Measurements from ENCODE around the gene TBCD. TPM values are rescaled to one million over a fixed set of nuclear protein-coding genes. Genes with fewer than 3 reads are reported as not detected.
A peak's percentile ranks its signal among the peaks of the same experiment; 100 is the strongest.

TBCD gene
- total and polyA plus RNA-seq, 9 of the 15 experiments (the other 6 are each of a cell fraction or from before 2014, with no cell fraction given) = 8.9 to 98.5 (median 28.0) TPM

GRCh38 chr17:82734987-82735866 is 16.6 kb upstream of the TBCD start, which contains the start of gene FN3K (continued):
- TF ChIP-seq FOXP4 (CRISPR knock-in tag; IDR thresholded peaks at IDR 0.05; ENCODE audit: borderline replicate concordance) (no peak), ZFP36 (IDR thresholded peaks at IDR 0.05; ENCODE audit: low read depth, low read length, partially characterized antibody) (no peak), SMARCA4 (IDR thresholded peaks at IDR 0.05) (no peak), MCM3 (IDR thresholded peaks at IDR 0.05) (no peak), JUN (IDR thresholded peaks at IDR 0.05; ENCODE audit: borderline replicate concordance, low read depth, low read length) (no peak), JUN (CRISPR knock-in tag; IDR thresholded peaks at IDR 0.05; ENCODE audit: borderline replicate concordance) (no peak), RBM17 (IDR thresholded peaks at IDR 0.05; ENCODE audit: borderline replicate concordance, low read depth, low read length) (no peak), BRD4 (IDR thresholded peaks at IDR 0.05) (no peak), GABPA (tag; conservative IDR thresholded peaks at IDR 0.05; ENCODE audit: low read depth) (peak; percentile 38; the same call in 1 of the 2 replicates), RNF2 (IDR thresholded peaks at IDR 0.05) (no peak), MED1 (CRISPR knock-in tag; IDR thresholded peaks at IDR 0.05; ENCODE audit: borderline replicate concordance) (no peak), MAZ (CRISPR knock-in tag; conservative IDR thresholded peaks at IDR 0.05 in 1 of 2, IDR thresholded peaks at IDR 0.05 in 1 of 2) (peak; percentile 76 to 85; a peak in 3 of 4 replicates), SRSF3 (IDR thresholded peaks at IDR 0.05; ENCODE audit: insufficient read depth, low read length) (no peak), HMGN3 (IDR thresholded peaks at IDR 0.05; ENCODE audit: borderline replicate concordance, extremely low read depth, insufficient read length, low read depth, low read length) (peak; percentile 79), STAG1 (CRISPR knock-in tag; IDR thresholded peaks at IDR 0.05; ENCODE audit: borderline replicate concordance) (peak; percentile 39; the same call in 1 of the 2 replicates)
- TF ChIP-seq, protein P1, sequence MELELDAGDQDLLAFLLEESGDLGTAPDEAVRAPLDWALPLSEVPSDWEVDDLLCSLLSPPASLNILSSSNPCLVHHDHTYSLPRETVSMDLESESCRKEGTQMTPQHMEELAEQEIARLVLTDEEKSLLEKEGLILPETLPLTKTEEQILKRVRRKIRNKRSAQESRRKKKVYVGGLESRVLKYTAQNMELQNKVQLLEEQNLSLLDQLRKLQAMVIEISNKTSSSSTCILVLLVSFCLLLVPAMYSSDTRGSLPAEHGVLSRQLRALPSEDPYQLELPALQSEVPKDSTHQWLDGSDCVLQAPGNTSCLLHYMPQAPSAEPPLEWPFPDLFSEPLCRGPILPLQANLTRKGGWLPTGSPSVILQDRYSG (tag; conservative IDR thresholded peaks at IDR 0.05; ENCODE audit: low read depth) = no peak
- TF ChIP-seq, protein P2, sequence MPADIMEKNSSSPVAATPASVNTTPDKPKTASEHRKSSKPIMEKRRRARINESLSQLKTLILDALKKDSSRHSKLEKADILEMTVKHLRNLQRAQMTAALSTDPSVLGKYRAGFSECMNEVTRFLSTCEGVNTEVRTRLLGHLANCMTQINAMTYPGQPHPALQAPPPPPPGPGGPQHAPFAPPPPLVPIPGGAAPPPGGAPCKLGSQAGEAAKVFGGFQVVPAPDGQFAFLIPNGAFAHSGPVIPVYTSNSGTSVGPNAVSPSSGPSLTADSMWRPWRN (IDR thresholded peaks at IDR 0.05; ENCODE audit: low read depth) = no peak
- TF ChIP-seq, protein P3, sequence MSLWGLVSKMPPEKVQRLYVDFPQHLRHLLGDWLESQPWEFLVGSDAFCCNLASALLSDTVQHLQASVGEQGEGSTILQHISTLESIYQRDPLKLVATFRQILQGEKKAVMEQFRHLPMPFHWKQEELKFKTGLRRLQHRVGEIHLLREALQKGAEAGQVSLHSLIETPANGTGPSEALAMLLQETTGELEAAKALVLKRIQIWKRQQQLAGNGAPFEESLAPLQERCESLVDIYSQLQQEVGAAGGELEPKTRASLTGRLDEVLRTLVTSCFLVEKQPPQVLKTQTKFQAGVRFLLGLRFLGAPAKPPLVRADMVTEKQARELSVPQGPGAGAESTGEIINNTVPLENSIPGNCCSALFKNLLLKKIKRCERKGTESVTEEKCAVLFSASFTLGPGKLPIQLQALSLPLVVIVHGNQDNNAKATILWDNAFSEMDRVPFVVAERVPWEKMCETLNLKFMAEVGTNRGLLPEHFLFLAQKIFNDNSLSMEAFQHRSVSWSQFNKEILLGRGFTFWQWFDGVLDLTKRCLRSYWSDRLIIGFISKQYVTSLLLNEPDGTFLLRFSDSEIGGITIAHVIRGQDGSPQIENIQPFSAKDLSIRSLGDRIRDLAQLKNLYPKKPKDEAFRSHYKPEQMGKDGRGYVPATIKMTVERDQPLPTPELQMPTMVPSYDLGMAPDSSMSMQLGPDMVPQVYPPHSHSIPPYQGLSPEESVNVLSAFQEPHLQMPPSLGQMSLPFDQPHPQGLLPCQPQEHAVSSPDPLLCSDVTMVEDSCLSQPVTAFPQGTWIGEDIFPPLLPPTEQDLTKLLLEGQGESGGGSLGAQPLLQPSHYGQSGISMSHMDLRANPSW (CRISPR knock-in tag; IDR thresholded peaks at IDR 0.05) = no peak; the same call in 1 of the 2 replicates
- TF ChIP-seq, protein P4, sequence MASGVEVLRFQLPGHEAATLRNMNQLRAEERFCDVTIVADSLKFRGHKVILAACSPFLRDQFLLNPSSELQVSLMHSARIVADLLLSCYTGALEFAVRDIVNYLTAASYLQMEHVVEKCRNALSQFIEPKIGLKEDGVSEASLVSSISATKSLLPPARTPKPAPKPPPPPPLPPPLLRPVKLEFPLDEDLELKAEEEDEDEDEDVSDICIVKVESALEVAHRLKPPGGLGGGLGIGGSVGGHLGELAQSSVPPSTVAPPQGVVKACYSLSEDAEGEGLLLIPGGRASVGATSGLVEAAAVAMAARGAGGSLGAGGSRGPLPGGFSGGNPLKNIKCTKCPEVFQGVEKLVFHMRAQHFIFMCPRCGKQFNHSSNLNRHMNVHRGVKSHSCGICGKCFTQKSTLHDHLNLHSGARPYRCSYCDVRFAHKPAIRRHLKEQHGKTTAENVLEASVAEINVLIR (CRISPR knock-in tag; IDR thresholded peaks at IDR 0.05) = peak; percentile 64; the same call in 1 of the 2 replicates
